GM19025 (cell line): ENCODE measurements around the gene ACE.

Experiments
- ATAC-seq: cut with Tn5 transposase; IDR thresholded peaks from one replicate; pipeline ENCODE4 v1.9.1; 2021; ENCODE audit warnings: mild to moderate bottlenecking, low read depth, moderate library complexity; ENCODE audit not compliant: unreplicated experiment

Gene ACE

GRCh38 chr17:63512896-63513644 lies 36.2 kb downstream of the ACE start:
- no peak for ATAC-seq

- no peak for ATAC-seq
Measured at GRCh38 chr17:63514477-63514876, 37.6 kb downstream of the ACE start.

GRCh38 chr17:63514974-63515373 lies 38.1 kb downstream of the ACE start:
- ATAC-seq, result no peak

GRCh38 chr17:63515426-63515825 lies 38.6 kb downstream of the ACE start:
- no peak for ATAC-seq

GRCh38 chr17:63516910-63517824 lies 40.3 kb downstream of the ACE start:
- ATAC-seq, result no peak

- ATAC-seq, result no peak
Measured at GRCh38 chr17:63517825-63518534, 41.1 kb downstream of the ACE start.

GRCh38 chr17:63519116-63519881 lies 42.4 kb downstream of the ACE start:
- no peak for ATAC-seq

GRCh38 chr17:63519972-63520882 lies 43.4 kb downstream of the ACE start:
- ATAC-seq, result no peak

GRCh38 chr17:63523253-63523855 lies 46.5 kb downstream of the ACE start, which contains the start of gene KCNH6:
Gene KCNH6 (plus strand): TSS chr17:63523358. CDS start chr17:63523414, 56 bp downstream.
- ATAC-seq, result no peak

GRCh38 chr17:63524051-63524450 lies 47.2 kb downstream of the ACE start:
- ATAC-seq, result no peak

GRCh38 chr17:63525190-63525946 lies 48.5 kb downstream of the ACE start:
- no peak for ATAC-seq

- no peak for ATAC-seq
Measured at GRCh38 chr17:63526861-63527260, 50.0 kb downstream of the ACE start.

- ATAC-seq, result no peak
Measured at GRCh38 chr17:63528183-63528582, 51.3 kb downstream of the ACE start.

GRCh38 chr17:63529711-63530556 lies 53.1 kb downstream of the ACE start:
- ATAC-seq, result no peak

GRCh38 chr17:63530557-63531021 lies 53.7 kb downstream of the ACE start:
- ATAC-seq, result no peak

GRCh38 chr17:63531022-63531965 lies 54.4 kb downstream of the ACE start:
- no peak for ATAC-seq
